Transverse colon (tissue), 3 donors: ENCODE results near the gene IFNG.

Source experiments
- CTCF ChIP-seq, 5 experiments: fragments of 200-600 bp in 3 of 5; fragments of 450-650 bp in 2 of 5; sonication (generic) in 3 of 5; IDR thresholded peaks; 1 replicate in 2 of 5; 2 replicates in 3 of 5; pipeline ENCODE4 v1.5.1; 2016 to 2017; ENCODE audit warnings: antibody characterized with exemption in 5 of 5, inconsistent platforms in 3 of 5, mild to moderate bottlenecking in 2 of 5, moderate library complexity in 1 of 5
- EP300 ChIP-seq: sonication (generic); formaldehyde crosslinking; IDR thresholded peaks from one replicate; pipeline ENCODE4 v1.6.1; 2017; ENCODE audit warnings: antibody characterized with exemption, low read depth

- TF ChIP-seq EP300 (no peak), CTCF (IDR thresholded peaks at IDR 0.05) (no peak)
Measured at GRCh38 chr12:68163560-68164081, 4.1 kb upstream of the IFNG start.
